Smooth muscle cell (in vitro differentiated cells): ENCODE measurements around the gene INHBC. TPM values are rescaled to one million over a fixed set of nuclear protein-coding genes. Genes with fewer than 3 reads are reported as not detected.
"Not testable (repeated sequence)": the region's sequence is repeated elsewhere in the genome, so short reads cannot be mapped to it uniquely, and the experiment has no call there.

Experiments
- DNase-seq: peaks from one replicate; lab custom pipeline; 2025; ENCODE audit not compliant: unreplicated experiment; lab: John Stamatoyannopoulos, UW
- H2AFZ ChIP-seq: fragments of 200-600 bp; sonication (generic); 2 replicates; pipeline ENCODE4 v1.6.0; 2016; ENCODE audit warnings: antibody characterized with exemption, low read depth, mild to moderate bottlenecking
- H3F3A ChIP-seq: fragments of 200-600 bp; sonication (generic); 2 replicates; pipeline ENCODE4 v1.6.0; 2017; ENCODE audit warnings: antibody characterized with exemption, low read depth
- H3K27ac ChIP-seq: fragments of 200-600 bp; sonication (generic); 2 replicates; pipeline ENCODE4 v1.5.1; 2016; ENCODE audit warnings: low read depth, mild to moderate bottlenecking
- H3K27me3 ChIP-seq: fragments of 200-600 bp; sonication (generic); 2 replicates; pipeline ENCODE4 v1.6.1; 2016; ENCODE audit warnings: low read depth, mild to moderate bottlenecking
- H3K36me3 ChIP-seq: fragments of 200-600 bp; sonication (generic); 2 replicates; pipeline ENCODE4 v1.5.1; 2016; ENCODE audit warnings: low read depth
- H3K4me1 ChIP-seq: fragments of 200-600 bp; sonication (generic); 2 replicates; pipeline ENCODE4 v1.5.1; 2016; ENCODE audit warnings: low read depth
- H3K4me2 ChIP-seq: fragments of 200-600 bp; sonication (generic); 2 replicates; pipeline ENCODE4 v1.6.0; 2016; ENCODE audit warnings: mild to moderate bottlenecking
- H3K4me3 ChIP-seq: fragments of 200-600 bp; sonication (generic); 2 replicates; pipeline ENCODE4 v1.5.1; 2016; ENCODE audit warnings: mild to moderate bottlenecking
- H3K79me2 ChIP-seq: fragments of 200-600 bp; sonication (generic); 2 replicates; pipeline ENCODE4 v1.6.0; 2016; ENCODE audit warnings: low read depth, mild to moderate bottlenecking
- H3K9ac ChIP-seq: fragments of 200-600 bp; sonication (generic); 2 replicates; pipeline ENCODE4 v1.6.0; 2016; ENCODE audit warnings: low read depth
- H3K9me3 ChIP-seq: fragments of 200-600 bp; sonication (generic); replicated peaks from 2 replicates; pipeline ENCODE4 v1.5.1; 2016; ENCODE audit warnings: low read depth
- H4K20me1 ChIP-seq: fragments of 200-600 bp; sonication (generic); 2 replicates; pipeline ENCODE4 v1.6.0; 2016; ENCODE audit warnings: low read depth
- WGBS: methylation state at CpG from one replicate; pipeline ENCODE4 v1.1.7; 2016; ENCODE audit warnings: low lambda C conversion rate; 5-methylcytosine and 5-hydroxymethylcytosine counted together
- polyA plus RNA-seq: library from polyadenylated mRNA; unstranded; fragments of >200 nt; fragmentation: Nextera tagmentation; extraction: Ambion mirVana; gene quantifications from 2 replicates; pipeline ENCODE4 v1.2.1, GENCODE V29; 2016
- total RNA-seq: library from RNA; depleted of rRNA; stranded (reverse); fragments of >200 nt; gene quantifications from 2 replicates; pipeline ENCODE4 v1.2.3, GENCODE V29; 2014
- TF ChIP-seq, protein P1 (sequence below): fragments of 200-600 bp; sonication (generic); IDR thresholded peaks from 2 replicates; pipeline ENCODE4 v1.5.1; 2017; ENCODE audit warnings: borderline replicate concordance, mild to moderate bottlenecking, antibody characterized with exemption; ENCODE audit not compliant: insufficient read depth, poor library complexity, severe bottlenecking

Gene INHBC
- total and polyA plus RNA-seq, 2 experiments from 2014 or later: 0.42 TPM; not detected in 1

DNA sequence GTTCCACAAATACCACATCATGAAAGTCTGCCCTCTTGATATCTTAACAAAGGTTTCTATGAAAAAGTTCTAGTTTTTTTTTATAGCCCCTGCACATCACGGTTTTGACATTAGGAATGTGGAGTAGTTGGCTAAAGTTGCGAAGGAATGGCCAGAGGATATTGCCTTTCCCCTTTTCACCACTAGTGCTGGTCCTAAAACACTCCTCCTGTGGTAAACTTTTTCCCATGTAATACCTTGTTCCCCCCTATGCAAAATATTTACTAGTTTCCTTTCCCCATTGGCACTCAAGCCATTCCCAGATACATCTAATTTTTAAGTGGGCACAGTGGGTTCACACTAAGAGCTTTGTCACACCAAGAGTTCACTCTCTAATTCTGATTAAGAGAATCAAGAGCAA is 37.1 kb upstream of the INHBC start:
- WGBS: 95% methylated on average over 2 of the region's 2 CpGs

DNA sequence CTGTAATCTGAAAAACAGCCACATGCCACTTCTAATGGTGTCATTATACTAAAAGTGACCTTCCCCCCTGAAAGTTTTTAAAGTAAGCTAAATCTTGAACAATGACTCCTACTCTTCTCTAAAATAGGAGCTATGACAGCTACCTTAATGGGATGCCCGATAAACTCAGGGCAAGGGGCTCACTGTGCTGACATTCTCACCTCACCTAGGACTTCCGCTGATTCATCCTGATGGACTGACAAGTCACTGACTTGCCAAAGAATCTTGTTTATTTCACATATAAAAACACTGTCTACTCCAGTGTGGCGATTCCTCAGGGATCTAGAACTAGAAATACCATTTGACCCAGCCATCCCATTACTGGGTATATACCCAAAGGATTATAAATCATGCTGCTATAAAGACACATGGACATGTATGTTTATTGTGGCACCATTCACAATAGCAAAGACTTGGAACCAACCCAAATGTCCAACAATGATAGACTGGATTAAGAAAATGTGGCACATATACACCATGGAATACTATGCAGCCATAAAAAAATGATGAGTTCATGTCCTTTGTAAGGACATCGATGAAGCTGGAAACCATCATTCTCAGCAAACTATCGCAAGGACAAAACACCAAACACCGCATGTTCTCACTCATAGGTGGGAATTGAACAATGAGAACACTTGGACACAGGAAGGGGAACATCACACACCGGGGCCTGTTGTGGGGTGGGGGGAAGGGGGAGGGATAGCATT is 34.7 kb upstream of the INHBC start:
- not testable (repeated sequence) for H3K4me1 ChIP-seq, H3K9me3 ChIP-seq, H3K4me3 ChIP-seq, DNase-seq, H3F3A ChIP-seq, H3K27ac ChIP-seq, H3K9ac ChIP-seq, H3K27me3 ChIP-seq, H3K36me3 ChIP-seq, H3K4me2 ChIP-seq, H2AFZ ChIP-seq
- WGBS: 98% methylated on average over 7 of the region's 7 CpGs
- peaks cover 18% of the 10 kb centered on the region for H3K79me2 ChIP-seq
- peaks cover 38% of the 10 kb centered on the region for H4K20me1 ChIP-seq

More for the DNA sequence above, 37.1 kb upstream of the INHBC start:
- Histone ChIP-seq H2AFZ (no peak overlapping the region), H3K27me3 (no peaks in the 10 kb centered on the region), H3K4me2 (no peak overlapping the region), H3K9me3 (no peaks in the 10 kb centered on the region), H3K36me3 (no peaks in the 10 kb centered on the region), H3F3A (no peaks in the 10 kb centered on the region), H3K4me1 (no peaks in the 10 kb centered on the region), H3K9ac (no peak overlapping the region), H3K27ac (no peak overlapping the region), H3K79me2 (peaks cover 17% of the 10 kb centered on the region), H3K4me3 (no peak overlapping the region), H4K20me1 (peaks cover 21% of the 10 kb centered on the region)
- DNase-seq: no peak
- TF ChIP-seq, protein P1, sequence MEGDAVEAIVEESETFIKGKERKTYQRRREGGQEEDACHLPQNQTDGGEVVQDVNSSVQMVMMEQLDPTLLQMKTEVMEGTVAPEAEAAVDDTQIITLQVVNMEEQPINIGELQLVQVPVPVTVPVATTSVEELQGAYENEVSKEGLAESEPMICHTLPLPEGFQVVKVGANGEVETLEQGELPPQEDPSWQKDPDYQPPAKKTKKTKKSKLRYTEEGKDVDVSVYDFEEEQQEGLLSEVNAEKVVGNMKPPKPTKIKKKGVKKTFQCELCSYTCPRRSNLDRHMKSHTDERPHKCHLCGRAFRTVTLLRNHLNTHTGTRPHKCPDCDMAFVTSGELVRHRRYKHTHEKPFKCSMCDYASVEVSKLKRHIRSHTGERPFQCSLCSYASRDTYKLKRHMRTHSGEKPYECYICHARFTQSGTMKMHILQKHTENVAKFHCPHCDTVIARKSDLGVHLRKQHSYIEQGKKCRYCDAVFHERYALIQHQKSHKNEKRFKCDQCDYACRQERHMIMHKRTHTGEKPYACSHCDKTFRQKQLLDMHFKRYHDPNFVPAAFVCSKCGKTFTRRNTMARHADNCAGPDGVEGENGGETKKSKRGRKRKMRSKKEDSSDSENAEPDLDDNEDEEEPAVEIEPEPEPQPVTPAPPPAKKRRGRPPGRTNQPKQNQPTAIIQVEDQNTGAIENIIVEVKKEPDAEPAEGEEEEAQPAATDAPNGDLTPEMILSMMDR: no peak

DNA sequence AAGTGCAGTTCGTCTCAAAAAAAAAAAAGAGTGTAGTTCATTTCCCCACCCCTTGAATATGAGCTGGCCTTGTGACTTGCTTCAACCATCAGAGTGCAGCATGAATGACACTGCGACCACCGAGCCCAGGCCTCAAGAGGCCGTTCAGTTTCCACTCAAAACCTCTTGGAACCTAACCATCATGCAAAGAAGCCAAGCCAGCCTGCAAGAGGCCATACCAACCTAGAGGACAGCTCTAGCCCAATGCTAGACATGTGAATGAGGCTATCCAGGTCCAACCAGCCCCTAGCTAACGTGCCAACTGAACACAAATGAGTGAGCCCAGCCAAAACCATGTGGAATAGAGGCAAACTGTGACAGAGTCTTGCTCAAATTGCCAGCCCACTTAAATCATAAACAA is 33.4 kb upstream of the INHBC start:
- H3K27ac ChIP-seq: no peak overlapping the region
- no peaks in the 10 kb centered on the region for H3K36me3 ChIP-seq
- no peak overlapping the region for H3K4me3 ChIP-seq
- H3K4me2 ChIP-seq: no peak overlapping the region
- H3K9ac ChIP-seq: no peak overlapping the region
- peaks cover 24% of the 10 kb centered on the region for H3K79me2 ChIP-seq
- H4K20me1 ChIP-seq: peaks cover 44% of the 10 kb centered on the region
- H3K4me1 ChIP-seq: no peaks in the 10 kb centered on the region
- no peaks in the 10 kb centered on the region for H3F3A ChIP-seq
- WGBS: 97% methylated on average over 5 of the region's 5 CpGs
- no peak for DNase-seq
- TF ChIP-seq, protein P1: no peak
- no peaks in the 10 kb centered on the region for H3K9me3 ChIP-seq
- H2AFZ ChIP-seq: no peak overlapping the region
- no peaks in the 10 kb centered on the region for H3K27me3 ChIP-seq

DNA sequence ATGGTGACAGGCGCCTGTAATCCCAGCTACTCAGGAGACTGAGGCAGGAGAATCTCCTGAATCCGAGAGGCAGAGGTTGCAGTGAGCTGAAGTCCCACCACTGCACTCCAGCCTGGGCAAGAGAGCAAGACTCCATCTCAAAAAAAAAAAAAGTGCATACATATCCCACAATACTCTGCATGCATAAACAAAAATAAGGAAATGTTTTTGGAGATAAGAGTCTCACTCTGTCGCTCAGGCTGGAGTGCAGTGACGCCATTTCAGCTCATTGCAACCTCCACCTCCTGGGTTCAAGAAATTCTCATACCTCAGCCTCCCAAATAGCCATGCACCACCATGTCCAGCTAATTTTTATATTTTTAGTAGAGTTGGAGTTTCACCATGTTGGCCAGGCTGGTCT is 32.4 kb upstream of the INHBC start:
- not testable (repeated sequence) for H2AFZ ChIP-seq, H3K4me1 ChIP-seq

More for the DNA sequence above, 32.4 kb upstream of the INHBC start:
- WGBS: 92% methylated on average over 4 of the region's 4 CpGs
- not testable (repeated sequence) for H3F3A ChIP-seq, H3K9me3 ChIP-seq, H3K9ac ChIP-seq, DNase-seq, H3K27me3 ChIP-seq, H3K27ac ChIP-seq, H3K4me3 ChIP-seq, H3K36me3 ChIP-seq, H3K4me2 ChIP-seq
- Histone ChIP-seq H4K20me1 (peaks cover 47% of the 10 kb centered on the region), H3K79me2 (peaks cover 25% of the 10 kb centered on the region)
